H9 (cell line): ENCODE results near the gene WDR44. TPM values are rescaled to one million over a fixed set of nuclear protein-coding genes. Genes with fewer than 3 reads are reported as not detected.

ENCODE experiments used
- DNase-seq: peaks from one replicate; pipeline ENCODE4 v3.0.0-alpha.2; 2017
- H2AFZ ChIP-seq: one replicate; pipeline ENCODE4 v1.6.1; 2013; ENCODE audit warnings: mild to moderate bottlenecking, low read length, control low read depth, moderate library complexity
- H2AK5ac ChIP-seq: 2 replicates; pipeline ENCODE4 v1.6.1; 2013; ENCODE audit warnings: low read length, control low read depth, mixed read lengths; ENCODE audit not compliant: insufficient read length
- H2BK120ac ChIP-seq: one replicate; pipeline ENCODE4 v1.6.1; 2013; ENCODE audit warnings: low read depth, mild to moderate bottlenecking, low read length, control low read depth, inconsistent platforms; ENCODE audit not compliant: poor library complexity, severe bottlenecking
- H2BK12ac ChIP-seq: 2 replicates; pipeline ENCODE4 v1.6.1; 2013; ENCODE audit warnings: low read length, control low read depth, mixed read lengths, low read depth; ENCODE audit not compliant: insufficient read length
- H2BK15ac ChIP-seq: 2 replicates; pipeline ENCODE4 v1.6.1; 2013; ENCODE audit warnings: low read depth, low read length, control low read depth
- H2BK20ac ChIP-seq: one replicate; pipeline ENCODE4 v1.6.1; 2013; ENCODE audit warnings: low read depth, mild to moderate bottlenecking, low read length, control low read depth, inconsistent platforms; ENCODE audit not compliant: poor library complexity, severe bottlenecking
- H2BK5ac ChIP-seq: 2 replicates; pipeline ENCODE4 v1.6.1; 2013; ENCODE audit warnings: low read length, control low read depth, mixed read lengths; ENCODE audit not compliant: insufficient read length
- H3K14ac ChIP-seq: 2 replicates; pipeline ENCODE4 v1.6.1; 2013; ENCODE audit warnings: low read length, control low read depth; ENCODE audit not compliant: insufficient read depth
- H3K18ac ChIP-seq: 2 replicates; pipeline ENCODE4 v1.6.1; 2013; ENCODE audit warnings: low read depth, mild to moderate bottlenecking, mixed read lengths, low read length, control low read depth; ENCODE audit not compliant: insufficient read length
- H3K23ac ChIP-seq: 2 replicates; pipeline ENCODE4 v1.6.1; 2013; ENCODE audit warnings: low read length, control low read depth, mixed read lengths, low read depth; ENCODE audit not compliant: insufficient read length
- H3K23me2 ChIP-seq: 2 replicates; pipeline ENCODE4 v1.6.1; 2013; ENCODE audit warnings: low read depth, mild to moderate bottlenecking, mixed read lengths, low read length, control low read depth; ENCODE audit not compliant: insufficient read length, poor library complexity, severe bottlenecking
- H3K27ac ChIP-seq: 2 replicates; pipeline ENCODE4 v1.5.1; 2013; ENCODE audit warnings: low read length, control low read depth, mixed read lengths, low read depth; ENCODE audit not compliant: insufficient read length
- H3K27me3 ChIP-seq: 2 replicates; pipeline ENCODE4 v1.6.1; 2013; ENCODE audit warnings: low read length, control low read depth, inconsistent platforms; ENCODE audit not compliant: insufficient read depth
- H3K4ac ChIP-seq: 2 replicates; pipeline ENCODE4 v1.6.1; 2013; ENCODE audit warnings: low read depth, mild to moderate bottlenecking, control low read depth, inconsistent platforms, low read length, moderate library complexity
- H3K4me1 ChIP-seq: 2 replicates; pipeline ENCODE4 v1.6.1; 2013; ENCODE audit warnings: low read length, control low read depth, inconsistent platforms; ENCODE audit not compliant: insufficient read depth
- H3K4me2 ChIP-seq: 2 replicates; pipeline ENCODE4 v1.6.1; 2013; ENCODE audit warnings: low read length, control low read depth, mixed read lengths; ENCODE audit not compliant: insufficient read length, insufficient read depth
- H3K56ac ChIP-seq: 2 replicates; pipeline ENCODE4 v1.6.1; 2013; ENCODE audit warnings: low read depth, mild to moderate bottlenecking, mixed read lengths, low read length, control low read depth; ENCODE audit not compliant: insufficient read length
- H3K79me1 ChIP-seq: 2 replicates; pipeline ENCODE4 v1.6.1; 2013; ENCODE audit warnings: low read depth, mild to moderate bottlenecking, moderate library complexity, low read length, control low read depth, inconsistent platforms; ENCODE audit not compliant: insufficient read depth, poor library complexity, severe bottlenecking
- H3K79me2 ChIP-seq: 2 replicates; pipeline ENCODE4 v1.6.1; 2013; ENCODE audit warnings: low read length, control low read depth, inconsistent platforms; ENCODE audit not compliant: insufficient read depth
- H3K9ac ChIP-seq: 2 replicates; pipeline ENCODE4 v1.6.1; 2013; ENCODE audit warnings: low read length, control low read depth, mixed read lengths; ENCODE audit not compliant: insufficient read length; ENCODE audit errors: extremely low read depth
- H3K9me3 ChIP-seq: one replicate; pipeline ENCODE4 v1.6.1; 2013; ENCODE audit warnings: low read depth, low read length, inconsistent platforms; ENCODE audit not compliant: control insufficient read depth
- H3T11ph ChIP-seq: one replicate; pipeline ENCODE4 v1.6.1; 2013; ENCODE audit warnings: mild to moderate bottlenecking, low read length, control low read depth, inconsistent platforms
- H4K20me1 ChIP-seq: one replicate; pipeline ENCODE4 v1.6.1; 2013; ENCODE audit not compliant: control insufficient read depth, insufficient read length, insufficient read depth
- H4K5ac ChIP-seq: 2 replicates; pipeline ENCODE4 v1.6.1; 2013; ENCODE audit warnings: low read depth, mild to moderate bottlenecking, mixed read lengths, low read length, control low read depth; ENCODE audit not compliant: insufficient read length
- H4K8ac ChIP-seq: replicated peaks from 2 replicates; pipeline ENCODE4 v1.6.1; 2013; ENCODE audit warnings: low read length, control low read depth, mixed read lengths, low read depth; ENCODE audit not compliant: insufficient read length
- H4K91ac ChIP-seq: 2 replicates; pipeline ENCODE4 v1.6.1; 2013; ENCODE audit warnings: low read depth, mild to moderate bottlenecking, moderate library complexity, mixed read lengths, low read length, control low read depth; ENCODE audit not compliant: insufficient read length
- H3K27ac Mint-ChIP-seq, 3 experiments: 2 replicates in 2 of 3; 3 replicates in 1 of 3; pipeline ENCODE4 v1.8.0; 2020 to 2021; ENCODE audit warnings: mixed read lengths in 3 of 3, mild to moderate bottlenecking in 1 of 3, moderate library complexity in 1 of 3
- H3K27me3 Mint-ChIP-seq: 2 replicates; pipeline ENCODE4 v1.8.0; 2021; ENCODE audit warnings: low read depth, mild to moderate bottlenecking, moderate library complexity, mixed read lengths
- H3K36me3 Mint-ChIP-seq, 3 experiments: 2 replicates in 2 of 3; 3 replicates in 1 of 3; pipeline ENCODE4 v1.8.0; 2020 to 2021; ENCODE audit warnings: low read depth in 3 of 3, mixed read lengths in 3 of 3; ENCODE audit not compliant: insufficient read depth in 1 of 3
- H3K4me1 Mint-ChIP-seq, 2 experiments: 2 replicates each; pipeline ENCODE4 v1.8.0; 2020; ENCODE audit warnings: mixed read lengths in 2 of 2
- H3K4me3 Mint-ChIP-seq, 2 experiments: 2 replicates in 1 of 2; 3 replicates in 1 of 2; pipeline ENCODE4 v1.8.0; 2020 to 2021; ENCODE audit warnings: mild to moderate bottlenecking in 2 of 2, mixed read lengths in 2 of 2, moderate library complexity in 1 of 2
- H3K9me3 Mint-ChIP-seq, 2 experiments: 2 replicates in 1 of 2; 3 replicates in 1 of 2; pipeline ENCODE4 v1.8.0; 2020; ENCODE audit warnings: mild to moderate bottlenecking in 2 of 2, mixed read lengths in 2 of 2, moderate library complexity in 1 of 2
- WGBS: extraction: QIAGEN DNeasy Blood & Tissue Kit; methylation state at CpG from one replicate; pipeline ENCODE4 v1.1.7; 2013; ENCODE audit warnings: missing lambda C conversion rate, low lambda C conversion rate, mixed read lengths; ENCODE audit not compliant: insufficient read length; ENCODE audit errors: extremely low coverage; 5-methylcytosine and 5-hydroxymethylcytosine counted together
- total RNA-seq: library from RNA; stranded (reverse); gene quantifications from 2 replicates; pipeline ENCODE4 v1.2.1, GENCODE V29; 2021
- TF ChIP-seq, protein P1 (sequence below): fragments of 200-600 bp; sonication (generic); conservative IDR thresholded peaks from 3 replicates; pipeline ENCODE4 v1.8.0; 2021; ENCODE audit warnings: antibody characterized with exemption, mild to moderate bottlenecking

Gene WDR44
- total RNA-seq, 1 experiment from 2014 or later, result 29.6 TPM

DNA sequence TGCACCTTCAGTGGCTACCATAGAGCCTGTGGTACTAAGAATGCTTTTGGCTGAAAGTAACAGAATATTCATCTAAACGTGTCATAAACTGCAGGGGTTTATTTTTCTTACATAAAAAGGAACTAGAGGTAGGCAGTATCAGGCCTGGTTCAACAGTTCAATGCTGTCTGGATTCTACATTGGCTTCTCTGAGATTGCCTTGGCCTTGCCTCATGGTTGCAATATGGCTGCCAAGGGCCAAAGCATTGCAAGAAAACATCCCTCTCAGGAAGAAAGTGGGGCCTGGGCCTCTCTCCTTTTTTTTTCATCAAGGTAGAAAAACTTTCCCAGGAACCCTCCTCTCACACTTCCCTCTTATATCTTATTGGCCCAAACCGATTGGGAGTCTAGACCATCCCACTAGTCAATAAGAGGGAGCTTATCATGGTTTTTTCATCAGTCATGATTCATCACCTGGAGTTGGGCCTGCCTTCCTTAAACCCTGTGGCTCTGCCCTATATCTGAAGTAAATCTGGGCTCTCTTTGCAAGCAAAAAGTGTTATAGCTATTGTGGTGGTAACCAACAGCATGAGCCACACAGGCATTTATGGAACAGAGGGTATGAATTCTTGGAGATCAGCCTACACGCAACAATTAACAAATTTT lies 147.9 kb downstream of the WDR44 start:
- WGBS, result no CpG with 5 or more reads among the region's 3 CpGs
- H3K9ac ChIP-seq, result no peak overlapping the region
- H3K4me3 Mint-ChIP-seq, result no peak overlapping the region
- peaks cover 20% of the 10 kb centered on the region for H3K9me3 ChIP-seq
- no peak overlapping the region for H3K56ac ChIP-seq
- no peak overlapping the region for H2BK120ac ChIP-seq
- no peaks in the 10 kb centered on the region for H4K20me1 ChIP-seq
- H3K79me1 ChIP-seq, result no peaks in the 10 kb centered on the region
- no peak overlapping the region for H3T11ph ChIP-seq
- no peak overlapping the region for H2BK15ac ChIP-seq
- no peak overlapping the region for H3K23ac ChIP-seq
- H3K4ac ChIP-seq, result no peak overlapping the region
- no peak overlapping the region for H3K27ac ChIP-seq
- H2BK12ac ChIP-seq, result no peak overlapping the region
- H2BK20ac ChIP-seq, result no peak overlapping the region
- H3K27ac Mint-ChIP-seq, result no peak overlapping the region
- H3K4me1 Mint-ChIP-seq, result peaks cover 12 to 19% of the 10 kb centered on the region in 2 experiments
- H3K27me3 ChIP-seq, result peaks cover 6% of the 10 kb centered on the region; the same call in 1 of the 2 replicates
- H3K9me3 Mint-ChIP-seq, result peaks cover 9 to 65% of the 10 kb centered on the region in 2 experiments; a peak in 4 of 5 replicates
- peaks cover 32% of the 10 kb centered on the region for H3K27me3 Mint-ChIP-seq
- H4K5ac ChIP-seq, result no peak overlapping the region
- peaks cover 9% of the 10 kb centered on the region for H3K23me2 ChIP-seq
- H3K36me3 Mint-ChIP-seq, result peaks cover 2 to 8% (median 3%) of the 10 kb centered on the region in 3 experiments; a peak in 5 of 7 replicates
- no peak overlapping the region for H3K14ac ChIP-seq
- no peak for DNase-seq
- H3K18ac ChIP-seq, result no peak overlapping the region
- H3K4me2 ChIP-seq, result no peak overlapping the region
- no peak overlapping the region for H2BK5ac ChIP-seq
- H4K8ac ChIP-seq, result no peak overlapping the region
- no peak overlapping the region for H2AFZ ChIP-seq
- TF ChIP-seq, protein P1, sequence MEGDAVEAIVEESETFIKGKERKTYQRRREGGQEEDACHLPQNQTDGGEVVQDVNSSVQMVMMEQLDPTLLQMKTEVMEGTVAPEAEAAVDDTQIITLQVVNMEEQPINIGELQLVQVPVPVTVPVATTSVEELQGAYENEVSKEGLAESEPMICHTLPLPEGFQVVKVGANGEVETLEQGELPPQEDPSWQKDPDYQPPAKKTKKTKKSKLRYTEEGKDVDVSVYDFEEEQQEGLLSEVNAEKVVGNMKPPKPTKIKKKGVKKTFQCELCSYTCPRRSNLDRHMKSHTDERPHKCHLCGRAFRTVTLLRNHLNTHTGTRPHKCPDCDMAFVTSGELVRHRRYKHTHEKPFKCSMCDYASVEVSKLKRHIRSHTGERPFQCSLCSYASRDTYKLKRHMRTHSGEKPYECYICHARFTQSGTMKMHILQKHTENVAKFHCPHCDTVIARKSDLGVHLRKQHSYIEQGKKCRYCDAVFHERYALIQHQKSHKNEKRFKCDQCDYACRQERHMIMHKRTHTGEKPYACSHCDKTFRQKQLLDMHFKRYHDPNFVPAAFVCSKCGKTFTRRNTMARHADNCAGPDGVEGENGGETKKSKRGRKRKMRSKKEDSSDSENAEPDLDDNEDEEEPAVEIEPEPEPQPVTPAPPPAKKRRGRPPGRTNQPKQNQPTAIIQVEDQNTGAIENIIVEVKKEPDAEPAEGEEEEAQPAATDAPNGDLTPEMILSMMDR, result no peak
- no peak overlapping the region for H2AK5ac ChIP-seq
- H3K4me1 ChIP-seq, result peaks cover 2% of the 10 kb centered on the region; the same call in 1 of the 2 replicates
- H3K79me2 ChIP-seq, result no peaks in the 10 kb centered on the region
- H4K91ac ChIP-seq, result no peak overlapping the region
